BE2C (cell line): ENCODE results near the gene RFX2.

Source experiments
- DNase-seq: peaks from one replicate; pipeline ENCODE4 v3.0.0-alpha.2; 2020
- H3K27me3 ChIP-seq: fragments of 250-450 bp; sonication (Bioruptor Pico); 2 replicates; pipeline ENCODE4 v1.5.1; 2020; ENCODE audit warnings: mild to moderate bottlenecking
- H3K36me3 ChIP-seq: fragments of 250-450 bp; sonication (Bioruptor Pico); 2 replicates; pipeline ENCODE4 v1.5.1; 2020; ENCODE audit warnings: mild to moderate bottlenecking
- H3K4me1 ChIP-seq: fragments of 250-450 bp; sonication (Bioruptor Pico); 2 replicates; pipeline ENCODE4 v1.5.1; 2020
- H3K4me3 ChIP-seq: 2 replicates; pipeline ENCODE4 v1.5.1; 2011; ENCODE audit warnings: low read depth, low read length
- H3K9me3 ChIP-seq: fragments of 250-450 bp; sonication (Bioruptor Pico); 2 replicates; pipeline ENCODE4 v1.5.1; 2020
- TF ChIP-seq, protein P1 (sequence below): IDR thresholded peaks from 2 replicates; pipeline ENCODE4 v1.5.1; 2012; ENCODE audit warnings: mild to moderate bottlenecking, low read depth, low read length

Gene RFX2

DNA sequence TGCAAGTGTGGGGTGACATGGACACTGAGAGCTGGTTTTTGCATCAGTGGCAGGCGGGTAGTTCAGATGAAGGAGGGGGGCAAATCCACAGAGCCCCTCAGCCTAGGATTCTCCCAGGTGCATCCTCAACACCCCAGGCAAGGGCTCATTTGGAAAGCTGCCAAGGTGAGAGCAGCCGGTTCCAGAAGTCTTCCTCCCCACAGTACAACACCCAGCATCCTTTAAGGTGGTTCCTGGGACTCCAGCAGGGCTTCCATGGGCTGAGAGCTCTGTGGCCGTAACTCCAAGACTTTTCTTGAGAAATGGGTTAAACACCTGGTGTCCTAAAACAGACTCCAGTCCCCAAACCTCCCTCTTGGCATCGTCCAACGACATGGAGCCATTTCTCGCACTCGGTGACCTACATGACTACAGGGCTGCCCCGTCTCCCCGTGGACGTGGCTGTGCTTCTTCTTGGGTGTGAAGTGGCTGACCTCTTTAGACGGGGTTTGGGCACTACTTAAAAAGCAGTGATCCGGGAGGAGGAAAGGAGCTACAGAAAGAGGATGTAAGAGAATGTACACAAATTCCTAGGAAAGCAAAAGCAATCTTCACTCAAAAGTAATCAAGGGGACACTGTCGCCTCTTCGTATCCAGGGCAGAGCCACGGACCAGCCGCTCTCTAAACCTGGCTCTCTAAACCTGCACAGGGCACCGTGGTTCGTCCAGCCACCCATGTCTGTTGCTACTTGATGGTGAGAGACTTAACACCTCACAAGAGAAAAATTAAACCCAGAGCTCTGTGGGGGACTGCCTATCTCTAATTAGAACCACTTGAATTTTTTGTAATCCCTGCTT is 157.9 kb downstream of the RFX2 start:
- TF ChIP-seq, protein P1, sequence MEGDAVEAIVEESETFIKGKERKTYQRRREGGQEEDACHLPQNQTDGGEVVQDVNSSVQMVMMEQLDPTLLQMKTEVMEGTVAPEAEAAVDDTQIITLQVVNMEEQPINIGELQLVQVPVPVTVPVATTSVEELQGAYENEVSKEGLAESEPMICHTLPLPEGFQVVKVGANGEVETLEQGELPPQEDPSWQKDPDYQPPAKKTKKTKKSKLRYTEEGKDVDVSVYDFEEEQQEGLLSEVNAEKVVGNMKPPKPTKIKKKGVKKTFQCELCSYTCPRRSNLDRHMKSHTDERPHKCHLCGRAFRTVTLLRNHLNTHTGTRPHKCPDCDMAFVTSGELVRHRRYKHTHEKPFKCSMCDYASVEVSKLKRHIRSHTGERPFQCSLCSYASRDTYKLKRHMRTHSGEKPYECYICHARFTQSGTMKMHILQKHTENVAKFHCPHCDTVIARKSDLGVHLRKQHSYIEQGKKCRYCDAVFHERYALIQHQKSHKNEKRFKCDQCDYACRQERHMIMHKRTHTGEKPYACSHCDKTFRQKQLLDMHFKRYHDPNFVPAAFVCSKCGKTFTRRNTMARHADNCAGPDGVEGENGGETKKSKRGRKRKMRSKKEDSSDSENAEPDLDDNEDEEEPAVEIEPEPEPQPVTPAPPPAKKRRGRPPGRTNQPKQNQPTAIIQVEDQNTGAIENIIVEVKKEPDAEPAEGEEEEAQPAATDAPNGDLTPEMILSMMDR, result no peak
- Histone ChIP-seq H3K4me3 (no peak overlapping the region), H3K4me1 (peaks cover 58% of the 10 kb centered on the region), H3K36me3 (peaks cover 16% of the 10 kb centered on the region), H3K27me3 (no peaks in the 10 kb centered on the region), H3K9me3 (no peaks in the 10 kb centered on the region)
- peak; percentile 32 for DNase-seq

GRCh38 chr19:5951338-5951861 is 158.9 kb downstream of the RFX2 start:
- Histone ChIP-seq H3K4me1 (peaks cover 57% of the 10 kb centered on the region), H3K9me3 (no peaks in the 10 kb centered on the region), H3K36me3 (peaks cover 16% of the 10 kb centered on the region), H3K27me3 (no peaks in the 10 kb centered on the region), H3K4me3 (no peak overlapping the region)
- DNase-seq, result no peak
- TF ChIP-seq, protein P1, result no peak

- peaks cover 23% of the 10 kb centered on the region for H3K36me3 ChIP-seq
- TF ChIP-seq, protein P1, result no peak
- no peaks in the 10 kb centered on the region for H3K9me3 ChIP-seq
- H3K4me1 ChIP-seq, result peaks cover 53% of the 10 kb centered on the region
- no peak for DNase-seq
- H3K27me3 ChIP-seq, result no peaks in the 10 kb centered on the region
- no peak overlapping the region for H3K4me3 ChIP-seq
Observed at GRCh38 chr19:5950741-5951140, 159.6 kb downstream of the RFX2 start.

DNA sequence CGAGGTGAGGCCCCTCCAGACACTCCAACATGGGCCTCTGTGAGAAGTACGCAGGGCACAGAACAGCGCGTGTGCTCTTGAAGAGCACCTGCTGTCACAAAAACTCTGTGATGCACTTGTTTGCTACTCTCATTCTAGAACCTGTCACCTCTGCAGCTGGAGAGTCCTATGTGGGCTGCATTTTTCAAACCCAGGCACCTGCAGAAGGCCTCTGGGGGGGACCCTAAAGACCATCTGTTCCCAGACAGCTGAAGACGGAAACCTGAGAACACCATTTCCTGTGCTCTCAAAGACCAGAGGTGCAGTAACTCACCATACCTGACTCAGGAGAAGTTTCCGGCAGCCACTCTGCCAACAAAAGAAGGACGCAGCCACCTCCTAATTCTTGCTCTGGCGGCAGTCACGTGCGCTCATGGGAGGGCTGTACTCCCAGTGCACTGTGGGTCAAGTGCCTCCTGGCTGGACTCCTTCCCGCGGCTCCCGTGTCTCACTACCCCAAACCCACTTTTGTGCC is 160.5 kb downstream of the RFX2 start:
- H3K36me3 ChIP-seq, result peaks cover 31% of the 10 kb centered on the region
- H3K27me3 ChIP-seq, result no peaks in the 10 kb centered on the region
- H3K4me1 ChIP-seq, result peaks cover 44% of the 10 kb centered on the region
- no peaks in the 10 kb centered on the region for H3K9me3 ChIP-seq
- no peak overlapping the region for H3K4me3 ChIP-seq
- TF ChIP-seq, protein P1, result no peak
- no peak for DNase-seq

- TF ChIP-seq, protein P1, result no peak
- Histone ChIP-seq H3K36me3 (peaks cover 31% of the 10 kb centered on the region), H3K9me3 (no peaks in the 10 kb centered on the region), H3K27me3 (no peaks in the 10 kb centered on the region), H3K4me3 (no peak overlapping the region), H3K4me1 (peaks cover 37% of the 10 kb centered on the region)
- DNase-seq, result peak; percentile 42
Observed at GRCh38 chr19:5948752-5949564, 161.3 kb downstream of the RFX2 start.
